DND-41 (cell line): Measurements from ENCODE around the gene ATXN1.

Experiments used
- EZH2 ChIP-seq: IDR thresholded peaks from 3 replicates; pipeline ENCODE4 v1.6.1; 2012; ENCODE audit warnings: borderline replicate concordance, low read depth, mild to moderate bottlenecking, moderate library complexity, low read length, inconsistent platforms; ENCODE audit not compliant: severe bottlenecking
- TF ChIP-seq, protein P1 (sequence below): IDR thresholded peaks from 2 replicates; pipeline ENCODE4 v1.5.1; 2012; ENCODE audit warnings: borderline replicate concordance, low read length, moderate library complexity, mild to moderate bottlenecking; ENCODE audit not compliant: poor library complexity, severe bottlenecking; ENCODE audit errors: extremely low read depth

DNA sequence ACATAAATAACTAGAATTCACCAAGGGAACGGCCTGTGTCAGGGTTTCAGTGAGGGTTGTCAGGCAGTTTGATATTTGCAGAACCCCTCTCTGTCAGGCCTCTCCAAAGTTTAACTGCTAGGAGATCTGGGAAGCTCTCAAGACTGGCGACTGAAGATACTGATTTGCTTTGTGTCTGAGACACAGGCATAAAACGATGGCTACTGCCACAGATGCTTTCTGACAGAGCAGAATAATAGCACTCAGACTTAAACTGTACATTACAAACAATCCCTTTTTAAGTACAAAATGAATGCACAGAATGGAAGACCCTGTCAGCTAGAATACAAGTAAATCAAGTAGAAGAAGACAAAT is 7.2 kb upstream of the ATXN1 start:
- TF ChIP-seq, protein P1, sequence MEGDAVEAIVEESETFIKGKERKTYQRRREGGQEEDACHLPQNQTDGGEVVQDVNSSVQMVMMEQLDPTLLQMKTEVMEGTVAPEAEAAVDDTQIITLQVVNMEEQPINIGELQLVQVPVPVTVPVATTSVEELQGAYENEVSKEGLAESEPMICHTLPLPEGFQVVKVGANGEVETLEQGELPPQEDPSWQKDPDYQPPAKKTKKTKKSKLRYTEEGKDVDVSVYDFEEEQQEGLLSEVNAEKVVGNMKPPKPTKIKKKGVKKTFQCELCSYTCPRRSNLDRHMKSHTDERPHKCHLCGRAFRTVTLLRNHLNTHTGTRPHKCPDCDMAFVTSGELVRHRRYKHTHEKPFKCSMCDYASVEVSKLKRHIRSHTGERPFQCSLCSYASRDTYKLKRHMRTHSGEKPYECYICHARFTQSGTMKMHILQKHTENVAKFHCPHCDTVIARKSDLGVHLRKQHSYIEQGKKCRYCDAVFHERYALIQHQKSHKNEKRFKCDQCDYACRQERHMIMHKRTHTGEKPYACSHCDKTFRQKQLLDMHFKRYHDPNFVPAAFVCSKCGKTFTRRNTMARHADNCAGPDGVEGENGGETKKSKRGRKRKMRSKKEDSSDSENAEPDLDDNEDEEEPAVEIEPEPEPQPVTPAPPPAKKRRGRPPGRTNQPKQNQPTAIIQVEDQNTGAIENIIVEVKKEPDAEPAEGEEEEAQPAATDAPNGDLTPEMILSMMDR: no peak
- TF ChIP-seq EZH2: no peak
